ENCODE data around the gene FGF18.

GRCh38 chr5:171496456-171496855, 77.0 kb downstream of the FGF18 start:
- TF ChIP-seq CTCF (IDR thresholded peaks at IDR 0.05) (no peak), REST (IDR thresholded peaks at IDR 0.05; ENCODE audit: insufficient read depth in 1 of 2, low read depth in 2 of 2, low read length in 1 of 2) (no peak), POLR2AphosphoS5 (IDR thresholded peaks at IDR 0.05; ENCODE audit: low read depth, low read length) (no peak)

All from Panc1 (cell line).